GM20000 (cell line): ENCODE results near the gene PARN.

Experiments
- DNase-seq: peaks from one replicate; pipeline ENCODE4 v3.0.0; 2012; ENCODE audit warnings: low spot score
- CTCF ChIP-seq: IDR thresholded peaks from 2 replicates; pipeline ENCODE4 v1.5.1; 2012; ENCODE audit warnings: mild to moderate bottlenecking, control low read depth; ENCODE audit errors: extremely low read depth, missing control alignments

PARN gene

GRCh38 chr16:14608604-14609003, 21.5 kb downstream of the PARN start:
- TF ChIP-seq CTCF: no peak
- no peak for DNase-seq

- DNase-seq: peak; percentile 51
- no peak for TF ChIP-seq CTCF
These were observed 21.9 kb downstream of the PARN start for GRCh38 chr16:14608111-14608566.

- DNase-seq: no peak
- no peak for TF ChIP-seq CTCF
These were observed 24.0 kb downstream of the PARN start for GRCh38 chr16:14606102-14606501.

- no peak for DNase-seq
- no peak for TF ChIP-seq CTCF
These were observed 27.6 kb downstream of the PARN start for GRCh38 chr16:14602443-14602963.

GRCh38 chr16:14600164-14600563, 29.9 kb downstream of the PARN start:
- no peak for DNase-seq
- TF ChIP-seq CTCF: peak; percentile 5

- no peak for DNase-seq
These were observed 43.3 kb downstream of the PARN start for GRCh38 chr16:14586637-14587305.

More at GRCh38 chr16:14586637-14587305, 43.3 kb downstream of the PARN start:
- no peak for TF ChIP-seq CTCF
